ENCODE results near the gene CLBA1.
"Not testable (repeated sequence)": the region's sequence is repeated elsewhere in the genome, so short reads cannot be mapped to it uniquely, and the experiment has no call there.

- TF ChIP-seq POLR2A, CTCF, POLR2AphosphoS5 (IDR thresholded peaks at IDR 0.05): not testable (repeated sequence)
Measured at GRCh38 chr14:104947881-104948735, 37.5 kb upstream of the CLBA1 start.
